HepG2 (cell line): ENCODE data around the gene MRPL43. TPM values are rescaled to one million over a fixed set of nuclear protein-coding genes. Genes with fewer than 3 reads are reported as not detected.
A peak's percentile ranks its signal among the peaks of the same experiment; 100 is the strongest.

Experiments used
- DNMT1 ChIP-seq: sonication (generic); formaldehyde crosslinking; IDR thresholded peaks from 2 replicates; pipeline ENCODE4 v1.5.1; 2020; ENCODE audit warnings: mild to moderate bottlenecking, missing genetic modification reagents
- E2F1 ChIP-seq: sonication (generic); formaldehyde crosslinking; IDR thresholded peaks from 2 replicates; pipeline ENCODE4 v1.5.0; 2020; ENCODE audit warnings: missing genetic modification reagents
- HMGXB3 ChIP-seq: sonication (generic); formaldehyde crosslinking; IDR thresholded peaks from 2 replicates; pipeline ENCODE4 v1.4.0; 2020; ENCODE audit warnings: missing genetic modification reagents, borderline replicate concordance
- MAFG ChIP-seq: sonication (generic); formaldehyde crosslinking; IDR thresholded peaks from 2 replicates; pipeline ENCODE4 v1.5.1; 2020; ENCODE audit warnings: mild to moderate bottlenecking, missing genetic modification reagents
- ZNF124 ChIP-seq: sonication (generic); formaldehyde crosslinking; IDR thresholded peaks from 2 replicates; pipeline ENCODE4 v1.4.0; 2020; ENCODE audit warnings: missing genetic modification reagents
- ZNF530 ChIP-seq: sonication (generic); formaldehyde crosslinking; IDR thresholded peaks from 2 replicates; pipeline ENCODE4 v1.5.0; 2020; ENCODE audit warnings: low read depth, mild to moderate bottlenecking, missing genetic modification reagents
- ZNF646 ChIP-seq: sonication (generic); formaldehyde crosslinking; IDR thresholded peaks from 2 replicates; pipeline ENCODE4 v1.9.0; 2021; ENCODE audit warnings: mild to moderate bottlenecking, missing genetic modification reagents
- ZSCAN5A ChIP-seq: sonication (generic); formaldehyde crosslinking; IDR thresholded peaks from 2 replicates; pipeline ENCODE4 v1.8.0; 2022; ENCODE audit warnings: mild to moderate bottlenecking, missing genetic modification reagents, borderline replicate concordance
- polyA plus RNA-seq, 8 experiments: library from polyadenylated mRNA; depleted of rRNA in 3 of 8; stranded (reverse) in 7 of 8; unstranded in 1 of 8; fragments of >200 nt; fragmentation: Illumina TruSeq in 4 of 8; extraction: Trizol in 4 of 8; gene quantifications; 2 replicates each; pipeline versions ENCODE4 v1.2.1 to v1.2.3, GENCODE V29; 2011 to 2016; ENCODE audit warnings: low read depth in 4 of 8, missing spikeins in 1 of 8, mixed read lengths in 1 of 8; ENCODE audit not compliant: insufficient read depth in 1 of 8
- total RNA-seq, 5 experiments: library from RNA; depleted of rRNA; stranded (reverse); fragments of >200 nt; fragmentation: Illumina TruSeq; extraction: Trizol; gene quantifications; 2 replicates each; pipeline ENCODE4 v1.2.3, GENCODE V29; 2016; ENCODE audit warnings: low read depth in 1 of 5

Gene MRPL43
- total and polyA plus RNA-seq, 2 of the 13 experiments (the other 11 are each of a cell fraction or from before 2014, with no cell fraction given), result 71.0 to 73.7 TPM

GRCh38 chr10:100998991-100999741 is 11.9 kb upstream of the MRPL43 start (continued):
- TF ChIP-seq ZNF646 (CRISPR knock-in tag), result no peak
- TF ChIP-seq ZSCAN5A (CRISPR knock-in tag), result peak; percentile 66; the same call in 1 of the 2 replicates
- TF ChIP-seq ZNF124, result 0 out of 2 replicates have a peak, but pooled peaks have one; percentile 33
- TF ChIP-seq DNMT1, result peak; percentile 85; the same call in 1 of the 2 replicates
- TF ChIP-seq MAFG, result no peak
- no peak for TF ChIP-seq ZNF530
- no peak for TF ChIP-seq HMGXB3 (CRISPR knock-in tag)
- 0 out of 2 replicates have a peak, but pooled peaks have one; percentile 49 for TF ChIP-seq E2F1 (CRISPR knock-in tag)
